Measurements from ENCODE around the gene RNF5. TPM values are rescaled to one million over a fixed set of nuclear protein-coding genes. Genes with fewer than 3 reads are reported as not detected.
A peak's percentile ranks its signal among the peaks of the same experiment; 100 is the strongest.
"Not testable (repeated sequence)": the region's sequence is repeated elsewhere in the genome, so short reads cannot be mapped to it uniquely, and the experiment has no call there.

RNF5 gene, protein sequence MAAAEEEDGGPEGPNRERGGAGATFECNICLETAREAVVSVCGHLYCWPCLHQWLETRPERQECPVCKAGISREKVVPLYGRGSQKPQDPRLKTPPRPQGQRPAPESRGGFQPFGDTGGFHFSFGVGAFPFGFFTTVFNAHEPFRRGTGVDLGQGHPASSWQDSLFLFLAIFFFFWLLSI
- total RNA-seq: 58.8 and 80.2 TPM in 2 replicates

DNA sequence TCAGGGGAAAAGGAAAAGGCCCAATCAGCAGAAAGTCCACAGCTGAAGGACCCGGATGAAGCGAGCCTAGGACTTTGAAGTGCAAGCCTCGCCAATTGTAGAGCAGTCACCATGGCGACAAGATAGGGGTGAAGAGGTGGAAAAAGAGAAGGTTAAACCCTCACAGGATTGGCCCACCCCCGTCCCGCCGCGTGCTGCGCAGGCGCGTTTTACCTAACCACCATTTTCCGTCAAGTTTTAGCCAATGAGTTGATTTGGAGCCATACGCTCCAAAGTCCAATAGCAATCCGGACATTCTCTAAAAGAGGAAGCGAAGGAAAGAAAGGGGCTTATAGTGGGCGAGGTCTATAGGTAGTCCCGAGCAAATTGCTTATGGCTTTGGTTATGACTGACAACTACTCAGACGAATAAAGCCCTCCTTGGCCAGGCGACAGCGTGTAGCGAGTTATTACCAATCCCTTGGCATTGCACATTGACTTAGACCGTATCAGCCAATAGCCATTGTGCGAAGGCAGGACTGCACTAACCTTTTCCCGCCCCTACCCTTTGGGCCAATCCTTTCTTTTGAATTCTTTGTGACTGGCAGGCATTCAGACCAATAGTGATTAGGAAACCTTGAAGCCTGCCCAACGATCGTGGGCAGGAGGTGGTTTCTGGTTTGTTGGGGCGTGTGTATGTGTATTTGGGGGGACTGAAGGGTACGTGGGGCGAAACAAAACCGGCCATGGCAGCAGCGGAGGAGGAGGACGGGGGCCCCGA, at the start of gene RNF5:
Gene RNF5, plus strand, starts transcription at position 618 of the 759 bp plus-strand sequence. Its CDS starts 107 bp downstream, at position 725.
- peak; percentile 100 for DNase-seq (ENCODE audit: low read depth)

DNA sequence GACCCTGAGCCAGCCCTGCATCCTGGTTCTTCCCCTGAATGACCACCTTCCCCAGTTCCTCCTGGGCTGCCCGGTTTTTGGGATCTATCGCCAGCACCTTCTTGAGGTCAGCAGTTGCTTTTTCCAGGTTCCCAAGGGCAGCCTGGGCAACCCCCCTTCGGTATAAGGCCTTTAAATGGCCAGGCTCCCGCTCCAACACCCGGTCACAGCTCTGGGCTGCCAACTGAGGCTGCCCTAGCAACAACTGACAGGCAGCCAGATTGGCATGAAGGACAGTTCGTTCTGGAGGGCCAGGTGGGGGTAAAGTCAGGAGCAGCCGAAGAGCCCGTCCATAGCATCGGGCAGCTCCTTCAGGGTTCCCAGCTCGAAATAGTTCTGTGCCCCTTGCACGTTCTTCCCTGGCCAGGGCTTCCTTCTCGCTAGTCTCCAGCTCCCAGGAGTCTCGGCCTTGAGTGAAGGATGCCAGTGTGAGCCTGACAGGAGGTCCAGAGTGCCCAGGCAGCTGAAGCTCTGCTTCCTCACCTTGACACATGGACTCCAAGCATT, 49.4 kb upstream of the RNF5 start:
- no peak for DNase-seq (ENCODE audit: low read depth)

- no peak for DNase-seq (ENCODE audit: low read depth)
These were observed 48.7 kb upstream of the RNF5 start for GRCh38 chr6:32129297-32130088.

DNA sequence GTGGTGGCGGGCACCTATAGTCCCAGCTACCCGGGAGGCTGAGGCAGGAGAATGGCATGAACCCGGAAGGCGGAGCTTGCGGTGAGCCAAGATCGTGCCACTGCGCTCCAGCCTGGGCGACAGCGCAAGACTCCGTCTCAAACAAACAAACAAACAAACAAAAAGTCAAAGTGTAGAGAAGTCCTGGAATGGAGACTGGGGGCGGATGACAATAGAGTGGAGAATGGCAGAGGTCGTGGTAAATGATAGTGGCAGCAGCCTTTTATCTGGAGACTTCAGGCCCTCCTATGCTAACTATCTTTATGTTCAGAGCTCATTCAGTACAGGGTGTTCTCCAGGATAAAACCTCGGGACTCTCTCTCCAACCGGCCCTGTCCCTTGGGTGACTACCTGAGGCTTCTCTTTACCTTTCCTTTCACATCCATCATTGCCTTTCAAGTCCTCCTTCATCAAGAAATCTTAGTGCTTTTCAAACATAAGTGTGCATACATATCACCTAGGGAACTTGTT, 46.7 kb upstream of the RNF5 start:
- DNase-seq (ENCODE audit: low read depth): no peak

DNA sequence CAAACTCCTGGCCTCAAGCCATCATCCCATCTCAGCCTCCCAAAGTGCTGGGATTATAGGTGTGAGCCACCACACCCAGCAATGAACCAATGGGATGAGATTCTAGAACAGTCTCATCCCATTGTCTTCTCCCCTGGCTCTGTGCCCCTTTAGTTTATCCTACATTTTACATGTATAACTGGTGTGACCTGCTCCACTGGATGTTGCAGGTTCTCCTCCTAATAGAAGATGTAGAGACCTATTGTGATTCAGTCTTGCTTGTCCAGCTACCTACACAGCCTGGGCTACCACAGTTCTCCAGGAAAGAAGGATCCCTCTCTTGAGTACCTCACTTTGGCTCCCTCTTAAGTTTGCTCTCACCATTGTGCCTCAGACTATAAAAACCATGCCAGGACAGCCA, 46.1 kb upstream of the RNF5 start:
- no peak for DNase-seq (ENCODE audit: low read depth)

GRCh38 chr6:32133786-32134185, 44.4 kb upstream of the RNF5 start:
- no peak for DNase-seq (ENCODE audit: low read depth)

GRCh38 chr6:32137454-32137853, 40.8 kb upstream of the RNF5 start:
- no peak for DNase-seq (ENCODE audit: low read depth)

GRCh38 chr6:32139590-32139989, 38.6 kb upstream of the RNF5 start:
- DNase-seq (ENCODE audit: low read depth): no peak

DNA sequence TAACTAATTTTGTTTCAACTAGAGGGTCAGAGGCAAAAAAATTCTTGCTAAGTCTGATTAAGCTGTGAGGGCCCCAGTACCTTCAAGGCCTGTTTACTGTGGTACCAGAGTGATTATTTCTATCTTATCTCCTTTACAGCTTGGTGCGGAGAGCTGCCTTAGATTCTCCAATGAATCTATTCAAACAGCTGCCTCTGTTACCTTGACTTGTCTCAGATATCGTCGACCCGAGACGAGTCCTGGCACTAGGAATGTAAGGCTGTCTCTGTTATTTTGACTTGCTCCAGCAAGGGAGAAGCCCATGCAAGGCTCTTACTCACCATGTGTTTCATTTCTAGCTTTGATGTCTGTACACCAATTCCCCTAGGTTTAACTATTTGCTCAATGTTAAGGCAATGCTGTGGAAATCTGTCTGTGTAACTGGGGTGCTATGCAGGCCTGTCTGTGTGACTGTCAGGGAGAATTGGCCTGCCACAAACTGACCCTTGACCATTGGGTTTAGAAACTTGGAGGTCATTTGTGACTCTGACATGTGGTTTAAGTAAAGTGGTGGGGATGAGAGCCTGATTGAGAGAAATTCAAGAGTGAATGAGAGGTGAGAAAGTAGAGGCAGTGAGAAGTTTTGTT, 37.7 kb upstream of the RNF5 start:
- no peak for DNase-seq (ENCODE audit: low read depth)

DNA sequence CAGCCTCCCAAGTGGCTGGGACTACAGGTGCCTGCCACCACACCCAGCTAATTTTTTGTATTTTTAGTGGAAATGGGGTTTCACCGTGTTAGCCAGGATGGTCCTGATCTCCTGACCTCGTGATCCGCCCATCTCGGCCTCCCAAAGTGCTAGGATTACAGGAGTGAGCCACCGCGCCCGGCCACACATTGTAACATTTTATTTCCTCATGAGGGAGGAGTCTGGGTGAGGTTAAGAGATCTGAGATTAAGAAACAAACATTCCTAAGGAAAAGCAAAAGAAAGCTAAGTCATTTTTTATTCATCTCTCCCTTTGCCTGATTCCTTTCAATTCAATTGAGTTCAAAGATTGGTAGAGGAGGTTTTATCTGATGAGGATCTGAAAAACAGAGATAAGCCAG, 34.0 kb upstream of the RNF5 start:
- DNase-seq (ENCODE audit: low read depth): not testable (repeated sequence)

- peak; percentile 31 for DNase-seq (ENCODE audit: low read depth)
These were observed 31.9 kb upstream of the RNF5 start for GRCh38 chr6:32146287-32146686.

DNA sequence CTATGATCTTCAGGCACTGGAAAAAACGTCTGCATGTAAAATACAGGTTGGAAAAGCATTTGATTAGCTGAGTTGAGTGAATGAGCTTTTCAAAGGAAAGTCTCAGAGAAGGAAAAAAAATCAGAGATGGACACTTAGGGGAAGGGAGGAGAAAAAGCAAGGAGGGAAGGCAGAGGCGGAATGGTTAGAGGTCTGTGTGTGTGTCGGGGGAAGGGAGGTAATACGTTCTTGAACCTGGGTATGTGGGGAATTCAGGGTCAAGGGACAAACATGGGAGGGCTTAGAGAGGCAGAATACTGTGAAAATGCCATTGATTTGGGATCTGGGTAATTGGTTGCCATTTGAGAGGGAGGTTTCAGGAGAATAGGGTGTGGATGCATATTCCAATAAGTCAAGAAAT, 31.5 kb upstream of the RNF5 start:
- DNase-seq (ENCODE audit: low read depth): no peak

DNA sequence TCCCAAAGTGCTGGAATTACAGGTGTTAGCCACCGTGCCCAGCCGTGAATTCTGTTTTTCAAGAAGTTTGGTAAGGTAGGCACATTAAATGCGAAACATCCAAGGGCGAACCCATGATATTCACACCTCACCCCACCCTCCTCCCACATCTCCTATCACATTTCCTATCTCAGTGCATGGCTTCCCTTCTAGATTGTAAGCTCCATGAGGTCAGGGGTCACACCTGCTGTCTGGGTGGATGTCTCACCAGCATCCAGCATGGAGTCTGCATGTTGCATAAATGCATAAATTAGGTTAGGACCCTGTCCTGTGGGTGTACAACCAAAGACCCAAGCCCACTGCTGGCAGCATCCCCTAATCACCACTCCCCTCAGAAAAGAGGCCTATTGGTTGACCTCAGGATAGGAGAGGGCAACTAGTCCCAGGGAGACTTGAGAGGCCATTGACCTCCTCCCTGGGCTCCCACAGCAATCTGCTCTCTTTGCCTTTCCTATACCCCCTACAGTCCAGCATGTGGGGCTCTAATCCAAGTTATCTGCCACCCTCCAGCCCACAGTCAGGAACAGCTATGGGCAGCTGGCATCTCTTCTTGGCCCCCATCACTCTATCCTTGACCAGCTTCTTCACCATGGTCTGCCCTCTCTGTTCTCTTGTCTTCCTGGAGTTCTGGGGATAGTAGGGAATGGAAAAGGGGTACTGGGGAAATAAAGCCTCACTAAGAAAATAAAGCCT, 30.6 kb upstream of the RNF5 start:
- DNase-seq (ENCODE audit: low read depth): no peak

DNA sequence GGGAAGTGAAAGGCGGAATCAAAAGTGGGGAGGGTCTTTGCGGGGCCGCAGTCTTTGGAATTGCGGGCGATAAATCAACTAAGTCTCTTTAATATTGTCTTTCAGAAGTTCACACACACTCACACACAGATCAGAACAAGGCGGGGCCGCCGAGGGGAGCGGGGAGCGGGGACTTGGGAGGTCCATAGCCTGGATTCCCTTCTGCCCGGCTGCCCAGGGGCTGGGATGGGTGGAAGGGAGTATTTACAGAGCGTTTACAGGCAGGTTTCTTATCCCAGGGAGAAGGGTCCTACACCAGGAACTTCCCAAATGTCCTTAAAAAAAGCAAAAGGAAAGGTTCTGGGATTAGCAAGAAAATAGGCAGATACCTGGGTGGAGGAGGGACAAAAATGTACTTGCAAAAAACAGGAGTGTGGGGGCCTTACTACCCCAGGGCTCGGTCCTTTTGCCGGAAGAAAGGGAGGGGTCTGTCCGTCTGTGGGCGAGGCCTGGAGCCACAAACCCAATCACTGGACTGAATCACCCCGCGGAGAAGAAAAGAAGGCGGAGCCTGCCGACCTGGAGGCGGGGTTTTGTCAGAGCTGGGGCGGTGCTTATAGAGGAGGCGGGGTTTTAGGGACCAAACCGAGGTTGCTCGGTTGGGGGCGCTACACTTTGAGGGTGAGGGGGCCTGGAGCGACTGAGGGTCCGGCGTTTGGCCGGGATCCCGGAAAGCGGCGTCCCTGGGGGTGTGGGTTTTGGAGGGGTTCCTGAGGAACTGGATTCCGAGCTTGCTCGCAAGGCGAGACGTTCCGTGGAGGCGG, 29.7 kb upstream of the RNF5 start:
- peak; percentile 58 for DNase-seq (ENCODE audit: low read depth)

DNA sequence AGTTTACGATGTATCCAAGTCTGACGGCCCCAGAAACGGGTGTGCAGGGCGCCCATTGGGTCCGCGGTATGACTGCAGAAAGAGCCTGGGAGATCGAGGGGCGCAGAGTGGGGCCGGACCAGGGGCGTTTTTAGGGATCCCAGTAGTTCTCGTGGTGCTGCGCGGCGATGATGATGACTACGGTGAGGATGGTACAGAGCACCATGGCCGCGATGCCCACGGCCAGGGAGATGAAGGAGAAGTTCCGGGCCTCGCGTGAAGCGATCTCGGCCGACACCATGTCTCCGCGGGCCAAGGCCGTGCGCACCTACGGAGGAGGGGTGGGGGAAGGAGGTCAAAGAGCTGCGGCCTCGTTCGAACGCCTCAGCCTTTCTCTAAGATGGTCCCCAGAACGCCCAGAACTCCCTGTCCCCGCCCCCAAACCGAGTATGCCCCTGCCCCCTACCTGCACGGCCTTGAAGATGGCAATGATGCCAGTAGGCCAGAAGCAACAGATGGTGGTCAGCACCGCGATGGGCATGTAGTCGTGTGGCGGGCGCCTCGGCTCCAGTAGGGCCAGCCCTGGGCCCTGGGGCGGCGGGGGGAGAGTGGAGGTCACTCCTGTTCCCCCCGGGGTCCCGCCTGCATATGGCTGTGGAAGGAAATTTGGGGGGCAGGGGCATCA, 29.0 kb upstream of the RNF5 start:
- no peak for DNase-seq (ENCODE audit: low read depth)

DNA sequence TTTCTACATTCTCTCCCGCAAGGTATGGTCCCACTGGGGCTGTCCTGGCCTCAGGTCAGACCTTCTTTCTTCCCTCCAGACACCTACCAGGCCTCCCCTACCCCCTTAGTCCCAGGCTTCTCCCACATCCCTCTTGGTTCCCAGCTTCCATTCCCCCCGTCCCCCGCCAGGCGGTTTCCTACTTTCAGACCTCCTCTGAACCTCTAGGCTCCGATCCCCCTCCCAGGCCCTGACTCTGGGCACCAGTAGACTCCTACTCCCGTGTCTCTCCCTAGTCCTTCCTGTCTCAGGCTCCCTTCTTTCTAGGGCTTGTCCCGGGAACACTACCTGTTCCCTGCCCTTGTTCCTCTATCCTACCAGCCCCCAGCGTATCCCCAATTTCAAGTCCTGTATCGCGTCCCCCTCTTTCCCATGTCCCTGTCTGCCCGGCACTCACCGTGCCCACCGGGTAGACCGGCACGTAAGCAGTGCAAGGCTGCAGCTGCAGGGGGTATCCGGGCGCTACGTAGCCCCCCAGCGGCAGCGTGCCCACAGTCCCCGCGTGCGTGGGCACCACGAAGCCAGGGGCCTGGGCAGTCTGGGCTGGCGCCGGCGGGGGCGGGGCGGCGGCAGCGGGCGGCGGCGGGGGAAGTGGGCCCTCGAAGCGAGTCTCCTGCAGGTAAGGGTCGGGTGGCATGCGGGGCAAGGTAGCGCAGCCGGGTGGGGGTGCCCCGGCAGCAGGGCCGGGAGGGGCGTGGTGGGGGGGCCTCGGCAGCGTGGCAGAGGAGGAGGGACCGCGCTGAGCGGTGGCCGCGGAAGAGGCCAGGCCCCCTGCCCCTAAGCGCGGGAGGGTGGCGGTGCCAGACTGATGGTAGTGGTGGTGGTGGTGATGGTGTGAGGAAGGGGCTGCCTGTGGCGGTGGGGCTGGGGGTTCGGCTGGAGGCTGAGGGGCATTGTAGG, 28.0 kb upstream of the RNF5 start:
- no peak for DNase-seq (ENCODE audit: low read depth)

GRCh38 chr6:32151181-32151862, 26.9 kb upstream of the RNF5 start:
- DNase-seq (ENCODE audit: low read depth): no peak

Measured in renal cortical epithelial cell (primary cell).